ENCODE results near the gene HCN1. TPM values are rescaled to one million over a fixed set of nuclear protein-coding genes. Genes with fewer than 3 reads are reported as not detected.

The HCN1 gene
- total RNA-seq, result under 1 TPM in 1 of 4 donors, not detected in 3; 0.22 TPM

DNA sequence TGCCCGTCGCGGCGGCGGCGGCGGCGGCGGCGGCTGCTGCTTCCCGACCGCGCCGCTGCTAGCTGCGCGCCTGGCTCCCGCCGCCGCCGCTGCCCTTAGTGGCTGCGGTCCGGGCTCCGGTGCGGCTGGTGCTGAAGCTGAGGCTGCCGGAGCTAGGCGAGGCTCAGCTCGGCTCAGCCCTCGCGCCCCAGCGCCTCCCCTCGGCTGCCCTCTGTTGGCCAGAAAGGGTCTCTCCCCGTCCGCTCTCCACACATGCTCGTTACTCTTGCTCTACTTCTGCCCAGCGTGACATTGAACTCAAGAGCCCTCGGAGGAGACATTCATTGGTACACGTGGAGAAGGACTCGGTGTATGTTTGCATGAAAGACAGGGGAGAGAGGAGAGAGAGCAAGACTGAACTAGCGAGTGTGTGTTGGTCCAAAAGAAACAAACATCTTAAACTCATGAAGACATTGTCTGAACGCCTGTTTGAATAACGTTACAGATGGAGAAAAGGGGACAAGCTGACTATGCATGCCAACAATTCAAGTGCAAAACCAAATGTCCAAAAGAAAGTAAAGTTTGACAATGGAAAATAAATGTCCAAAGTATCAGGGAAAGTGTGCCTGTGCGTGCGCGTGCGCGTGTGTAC lies at the start of gene HCN1:
Gene HCN1 (minus strand): TSS at position 175 of the 631 bp plus-strand sequence.
- TF ChIP-seq, protein P1, sequence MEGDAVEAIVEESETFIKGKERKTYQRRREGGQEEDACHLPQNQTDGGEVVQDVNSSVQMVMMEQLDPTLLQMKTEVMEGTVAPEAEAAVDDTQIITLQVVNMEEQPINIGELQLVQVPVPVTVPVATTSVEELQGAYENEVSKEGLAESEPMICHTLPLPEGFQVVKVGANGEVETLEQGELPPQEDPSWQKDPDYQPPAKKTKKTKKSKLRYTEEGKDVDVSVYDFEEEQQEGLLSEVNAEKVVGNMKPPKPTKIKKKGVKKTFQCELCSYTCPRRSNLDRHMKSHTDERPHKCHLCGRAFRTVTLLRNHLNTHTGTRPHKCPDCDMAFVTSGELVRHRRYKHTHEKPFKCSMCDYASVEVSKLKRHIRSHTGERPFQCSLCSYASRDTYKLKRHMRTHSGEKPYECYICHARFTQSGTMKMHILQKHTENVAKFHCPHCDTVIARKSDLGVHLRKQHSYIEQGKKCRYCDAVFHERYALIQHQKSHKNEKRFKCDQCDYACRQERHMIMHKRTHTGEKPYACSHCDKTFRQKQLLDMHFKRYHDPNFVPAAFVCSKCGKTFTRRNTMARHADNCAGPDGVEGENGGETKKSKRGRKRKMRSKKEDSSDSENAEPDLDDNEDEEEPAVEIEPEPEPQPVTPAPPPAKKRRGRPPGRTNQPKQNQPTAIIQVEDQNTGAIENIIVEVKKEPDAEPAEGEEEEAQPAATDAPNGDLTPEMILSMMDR (IDR thresholded peaks at IDR 0.05; ENCODE audit: low read depth), result no peak

DNA sequence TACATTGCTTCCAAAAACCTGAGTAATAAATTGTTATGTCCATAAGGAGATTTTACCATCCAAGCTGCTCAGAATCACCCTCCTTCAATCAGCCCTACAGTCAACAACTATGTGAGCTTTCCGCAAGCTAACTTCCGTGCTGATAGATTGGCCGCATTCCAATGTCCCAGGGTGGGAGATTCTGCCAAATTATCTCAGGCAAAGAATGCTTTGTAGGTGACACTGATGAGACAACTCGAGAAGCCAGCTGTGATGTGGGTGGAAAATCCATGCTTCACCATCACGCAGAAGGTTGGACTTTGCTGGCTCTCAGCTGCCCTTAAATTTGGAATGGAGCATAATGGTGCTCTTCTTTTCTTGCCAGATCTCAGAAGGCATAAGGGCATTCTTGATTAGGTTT lies 44.9 kb upstream of the HCN1 start:
- TF ChIP-seq, protein P1 (IDR thresholded peaks at IDR 0.05; ENCODE audit: low read depth), result no peak

DNA sequence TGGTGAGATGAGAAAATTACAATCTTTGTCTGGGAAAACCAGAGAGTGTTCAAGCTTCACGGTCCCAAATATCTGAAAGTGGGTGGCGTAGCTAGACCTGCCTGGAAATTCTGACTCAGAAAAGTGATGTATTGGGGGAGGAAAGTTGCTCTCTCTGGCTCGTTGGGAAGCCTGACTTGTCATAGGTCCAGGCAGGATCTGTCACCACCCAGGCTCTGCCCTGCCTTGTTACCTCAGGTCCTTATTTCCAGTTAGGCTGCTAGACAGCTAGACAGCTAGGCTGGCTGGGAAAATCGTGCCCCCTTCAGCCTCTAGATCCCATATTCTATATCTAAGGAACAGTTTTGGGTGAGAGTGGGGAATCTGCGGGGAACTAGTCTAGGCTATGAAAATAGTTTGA lies 41.0 kb upstream of the HCN1 start:
- TF ChIP-seq, protein P1 (IDR thresholded peaks at IDR 0.05; ENCODE audit: low read depth), result no peak

DNA sequence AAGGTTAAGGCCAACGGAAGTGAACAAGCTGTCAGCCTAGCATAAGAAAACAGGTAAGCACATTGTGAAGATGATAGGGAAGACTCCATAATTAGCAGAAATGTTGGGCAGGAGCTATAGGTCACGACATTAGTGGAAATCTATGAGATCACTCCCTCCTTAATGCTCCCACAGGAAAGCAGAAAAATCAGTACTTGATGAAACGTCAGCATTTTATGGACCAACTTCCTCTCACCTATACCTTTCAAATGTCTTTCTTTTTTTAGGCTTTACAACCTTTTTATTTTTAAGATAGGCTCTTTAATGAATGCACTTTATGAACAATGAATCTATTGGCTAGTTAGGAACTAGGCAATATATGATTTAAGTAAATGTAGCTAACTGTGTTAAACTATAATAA lies 29.4 kb upstream of the HCN1 start:
- TF ChIP-seq, protein P1 (IDR thresholded peaks at IDR 0.05; ENCODE audit: low read depth), result no peak

DNA sequence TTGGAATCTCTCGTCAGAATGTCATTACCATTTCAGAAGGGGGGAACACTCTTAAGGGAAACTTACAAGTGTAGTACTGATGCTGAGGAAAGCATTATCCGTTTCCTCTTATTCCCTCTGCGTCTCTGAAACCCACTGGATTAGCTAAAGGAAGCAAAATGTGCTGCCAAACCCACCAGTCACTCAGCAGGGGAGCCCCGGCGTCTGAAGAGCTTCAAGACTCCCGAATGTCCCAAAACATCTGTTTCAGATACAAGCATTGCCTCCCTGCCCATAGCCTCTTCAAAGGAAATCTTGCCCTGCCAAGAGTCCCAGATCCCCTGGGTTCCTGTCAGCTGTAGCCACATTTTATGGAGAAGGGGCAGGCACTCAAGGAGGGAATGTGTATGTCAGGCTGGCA lies 1.0 kb upstream of the HCN1 start:
- TF ChIP-seq, protein P1 (IDR thresholded peaks at IDR 0.05; ENCODE audit: low read depth), result no peak

DNA sequence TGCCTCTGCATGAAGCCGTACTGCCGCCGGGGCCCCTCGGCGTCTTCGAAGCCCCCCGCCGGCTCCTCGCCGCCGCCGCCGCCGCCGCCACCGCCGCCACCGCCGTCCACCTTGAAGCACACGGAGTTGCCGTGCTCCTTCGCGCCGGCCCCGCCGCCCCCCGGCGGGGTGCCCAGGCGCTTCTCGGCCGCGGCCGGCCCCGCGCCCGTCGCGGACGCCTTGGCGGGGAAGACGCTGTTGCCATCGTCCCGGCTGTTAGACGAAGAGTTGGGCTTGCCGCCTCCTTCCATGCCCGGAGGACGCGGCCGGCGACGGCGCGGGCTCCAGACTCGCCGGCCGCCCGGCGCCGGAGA lies 400 bp downstream of the HCN1 start:
- TF ChIP-seq, protein P1 (IDR thresholded peaks at IDR 0.05; ENCODE audit: low read depth), result no peak

DNA sequence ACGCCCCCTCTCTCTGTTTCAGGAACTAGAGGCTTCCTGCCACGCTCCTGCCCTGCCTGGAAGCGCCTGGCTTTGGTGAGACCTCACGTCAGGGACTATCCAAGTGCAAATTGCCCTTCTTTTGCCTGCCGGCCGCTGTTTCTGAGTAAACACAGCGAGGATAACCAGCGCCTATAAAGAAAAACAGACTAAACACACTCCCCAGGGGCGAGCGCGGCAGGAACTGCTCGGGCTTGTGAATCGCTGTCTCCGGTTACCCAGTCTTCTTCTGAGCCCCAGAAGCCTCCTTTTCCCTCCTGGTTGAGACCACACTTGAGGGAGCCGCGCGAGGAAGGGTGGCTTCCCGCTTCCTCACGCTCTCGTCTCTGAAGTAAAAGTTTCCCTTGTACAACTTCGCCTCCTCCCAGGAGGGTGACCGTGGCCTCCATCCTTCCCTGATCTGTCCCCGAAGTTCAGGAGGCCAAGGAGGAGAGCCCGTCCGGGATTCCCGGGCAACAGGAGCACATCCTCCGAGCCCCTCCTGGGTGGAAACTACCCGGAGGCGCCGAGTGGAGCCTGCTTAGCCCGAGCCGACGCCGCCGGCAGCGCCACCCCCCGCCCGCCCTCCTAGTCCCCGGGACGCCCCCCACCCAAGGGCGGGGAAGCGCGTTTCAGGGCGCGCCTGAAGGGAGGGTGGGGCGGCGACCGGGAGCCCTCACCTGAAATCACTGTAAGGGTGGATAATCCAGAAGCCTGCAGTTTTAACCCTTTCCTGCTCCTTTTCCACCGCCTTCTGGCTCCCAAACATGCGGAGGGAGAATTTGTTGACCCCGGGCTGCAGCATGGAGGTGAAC lies 993 bp downstream of the HCN1 start:
- TF ChIP-seq, protein P1 (IDR thresholded peaks at IDR 0.05; ENCODE audit: low read depth), result no peak

Data from subcutaneous adipose tissue (tissue), 4 donors.